Thyroid gland (tissue), 4 donors: Measurements from ENCODE around the gene ZBTB48. TPM values are rescaled to one million over a fixed set of nuclear protein-coding genes. Genes with fewer than 3 reads are reported as not detected.

Experiments
- DNase-seq, 2 donors: peaks; one replicate each; pipeline ENCODE4 v3.0.0-alpha.2; 2019
- H3K27ac ChIP-seq, 3 donors: fragments of 200-600 bp; sonication (generic); 1 replicate in 2 of 3; 2 replicates in 1 of 3; pipeline ENCODE4 v1.5.1; 2016 to 2019; ENCODE audit warnings: mild to moderate bottlenecking in 1 of 3, moderate library complexity in 1 of 3
- H3K27me3 ChIP-seq: fragments of 200-600 bp; sonication (generic); one replicate; pipeline ENCODE4 v1.5.1; 2019
- H3K36me3 ChIP-seq, 2 donors: fragments of 200-600 bp; sonication (generic); one replicate each; pipeline ENCODE4 v1.5.1; 2016 to 2019
- H3K4me1 ChIP-seq, 2 donors: fragments of 200-600 bp; sonication (generic); one replicate each; pipeline ENCODE4 v1.5.1; 2017 to 2019
- H3K4me3 ChIP-seq, 3 donors: fragments of 200-600 bp; sonication (generic); replicated peaks in 1 of 3; 1 replicate in 2 of 3; 2 replicates in 1 of 3; pipeline ENCODE4 v1.5.1; 2016; ENCODE audit warnings: mild to moderate bottlenecking in 1 of 3
- H3K9me3 ChIP-seq: fragments of 200-600 bp; sonication (generic); one replicate; pipeline ENCODE4 v1.5.1; 2017
- POLR2A ChIP-seq, 2 donors: fragments of 450-650 bp; IDR thresholded peaks; one replicate each; pipeline ENCODE4 v1.6.1; 2017; ENCODE audit warnings: antibody characterized with exemption in 2 of 2, mild to moderate bottlenecking in 2 of 2, moderate library complexity in 1 of 2
- WGBS, 2 donors: methylation state at CpG; one replicate each; pipeline ENCODE4 v1.1.5; 2017; 5-methylcytosine and 5-hydroxymethylcytosine counted together
- intact Hi-C: fragments of 100-400 bp; cut with DNase I; formaldehyde crosslinking; loops from one replicate; pipeline ENCODE4 v1.15.1; 2023
- total RNA-seq, 4 donors: library from RNA; depleted of rRNA; stranded (reverse); fragments of >200 nt; gene quantifications; one replicate each; pipeline ENCODE4 v1.2.3, GENCODE V29; 2016
- TF ChIP-seq, protein P1 (sequence below), 6 experiments: fragments of 200-600 bp in 3 of 6; fragments of 450-650 bp in 3 of 6; sonication (generic) in 3 of 6; IDR thresholded peaks; one replicate each; pipeline ENCODE4 v1.5.1; 2016 to 2019; ENCODE audit warnings: antibody characterized with exemption in 6 of 6, mild to moderate bottlenecking in 2 of 6, inconsistent platforms in 1 of 6, moderate library complexity in 1 of 6

The ZBTB48 gene
- total RNA-seq, 4 donors from 2014 or later: 22.7 to 33.8 (median 29.4) TPM

DNA sequence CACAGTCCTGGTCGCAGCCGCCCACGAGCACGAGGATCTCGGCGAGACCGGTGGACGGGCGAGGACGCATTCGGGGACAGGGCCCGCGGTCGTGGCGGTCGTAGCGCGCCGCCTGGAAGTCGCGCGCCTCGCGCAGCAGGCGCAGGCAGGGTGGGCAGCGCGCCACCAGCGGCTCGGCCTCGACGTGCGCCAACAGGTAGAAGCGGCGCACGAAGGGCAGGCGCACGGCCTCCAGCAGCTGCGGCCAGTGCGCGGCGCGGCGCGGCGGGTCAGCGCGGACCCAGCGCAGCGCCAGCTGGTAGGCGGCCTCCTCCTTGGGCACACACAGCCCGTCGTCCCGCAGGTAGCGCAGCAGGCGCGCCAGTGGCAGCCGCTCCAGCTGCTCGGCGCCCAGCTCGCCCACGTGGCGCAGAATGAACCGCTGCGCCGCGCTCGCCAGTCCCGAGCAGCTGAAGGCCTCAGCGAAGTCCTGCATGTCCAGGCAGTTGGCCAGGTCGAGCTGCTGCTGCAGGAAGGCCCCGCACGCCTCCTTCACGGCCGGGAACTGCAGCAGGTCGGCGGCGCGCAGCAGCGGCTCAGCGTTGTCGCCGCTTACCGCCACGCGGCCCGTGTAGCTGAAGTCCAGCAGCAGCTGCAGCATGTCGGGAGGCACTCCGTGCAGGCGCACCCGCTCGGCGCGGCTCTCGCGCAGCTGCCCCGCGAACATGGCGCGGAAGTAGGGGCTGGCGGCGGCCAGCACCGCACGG, 22.3 kb downstream of the ZBTB48 start:
- Histone ChIP-seq H3K36me3 (peaks cover 12 to 20% of the 10 kb centered on the region in 2 donors), H3K27me3 (no peaks in the 10 kb centered on the region), H3K9me3 (no peaks in the 10 kb centered on the region), H3K4me1 (peaks cover 41 to 57% of the 10 kb centered on the region in 2 donors), H3K4me3 (peak overlapping the region; percentile 62 to 92 (median 91)), H3K27ac (peak overlapping the region; percentile 98 to 99 (median 99))
- DNase-seq: peak; percentile 57 to 61
- 0% methylated on average over 5 to 6 of the region's 103 CpGs for WGBS, 2 donors
- intact Hi-C loops: loop anchor here (2.0 kb wide), 1 partner anchor 13 kb away; no protein-coding TSS in a partner anchor
- peak in 1 of 2 donors; percentile 47 for TF ChIP-seq POLR2A (IDR thresholded peaks at IDR 0.05)
- TF ChIP-seq, protein P1, sequence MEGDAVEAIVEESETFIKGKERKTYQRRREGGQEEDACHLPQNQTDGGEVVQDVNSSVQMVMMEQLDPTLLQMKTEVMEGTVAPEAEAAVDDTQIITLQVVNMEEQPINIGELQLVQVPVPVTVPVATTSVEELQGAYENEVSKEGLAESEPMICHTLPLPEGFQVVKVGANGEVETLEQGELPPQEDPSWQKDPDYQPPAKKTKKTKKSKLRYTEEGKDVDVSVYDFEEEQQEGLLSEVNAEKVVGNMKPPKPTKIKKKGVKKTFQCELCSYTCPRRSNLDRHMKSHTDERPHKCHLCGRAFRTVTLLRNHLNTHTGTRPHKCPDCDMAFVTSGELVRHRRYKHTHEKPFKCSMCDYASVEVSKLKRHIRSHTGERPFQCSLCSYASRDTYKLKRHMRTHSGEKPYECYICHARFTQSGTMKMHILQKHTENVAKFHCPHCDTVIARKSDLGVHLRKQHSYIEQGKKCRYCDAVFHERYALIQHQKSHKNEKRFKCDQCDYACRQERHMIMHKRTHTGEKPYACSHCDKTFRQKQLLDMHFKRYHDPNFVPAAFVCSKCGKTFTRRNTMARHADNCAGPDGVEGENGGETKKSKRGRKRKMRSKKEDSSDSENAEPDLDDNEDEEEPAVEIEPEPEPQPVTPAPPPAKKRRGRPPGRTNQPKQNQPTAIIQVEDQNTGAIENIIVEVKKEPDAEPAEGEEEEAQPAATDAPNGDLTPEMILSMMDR (IDR thresholded peaks at IDR 0.05): no peak

DNA sequence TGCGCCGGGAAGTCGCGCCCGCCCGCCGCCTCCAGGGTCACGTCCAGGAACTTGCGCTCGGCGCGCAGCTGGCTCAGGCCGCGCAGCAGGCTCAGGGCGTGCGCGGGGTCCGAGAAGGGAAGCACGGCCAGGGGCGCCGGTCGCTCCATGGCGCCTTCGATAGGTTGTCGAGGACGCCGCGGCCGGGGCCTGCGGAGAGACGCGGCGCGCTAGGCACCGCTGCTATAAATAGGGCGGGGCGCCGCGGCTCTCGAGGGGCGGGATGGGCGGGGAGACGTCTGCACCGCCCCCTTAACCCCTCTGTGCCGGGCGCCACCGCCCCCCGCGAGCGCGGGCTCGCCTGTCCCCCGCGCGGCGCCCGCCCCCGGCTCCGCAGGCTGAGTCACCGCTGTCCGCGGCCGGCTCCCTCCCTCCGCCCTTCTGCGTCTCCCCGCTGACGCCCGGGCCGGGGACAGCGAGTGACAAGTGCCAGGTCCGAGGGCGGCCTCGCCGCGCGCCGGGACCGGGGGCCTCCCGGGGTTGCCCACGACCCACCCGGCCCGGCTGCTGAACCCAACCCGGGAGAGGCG, 23.0 kb downstream of the ZBTB48 start, which contains the start of gene KLHL21:
Gene KLHL21, minus strand, starts transcription at position 201 of the 569 bp plus-strand sequence. Its CDS starts 52 bp downstream, at position 149.
- TF ChIP-seq, protein P1 (IDR thresholded peaks at IDR 0.05): no peak
- peak; percentile 38 to 92 for TF ChIP-seq POLR2A (IDR thresholded peaks at IDR 0.05)
- Histone ChIP-seq H3K9me3 (no peaks in the 10 kb centered on the region), H3K4me3 (peak within 1 kb of the TSS; percentile 62 to 92 (median 91)), H3K4me1 (peaks cover 39 to 53% of the 10 kb centered on the region in 2 donors), H3K27ac (peak within 1 kb of the TSS; percentile 98 to 99 (median 99)), H3K36me3 (peaks cover 8 to 13% of the 10 kb centered on the region in 2 donors), H3K27me3 (no peaks in the 10 kb centered on the region)
- WGBS, 2 donors: 0 to 1% methylated on average over 1 to 44 of the region's 84 CpGs
- peak; percentile 90 to 93 for DNase-seq
- intact Hi-C loops: no loop called here

DNA sequence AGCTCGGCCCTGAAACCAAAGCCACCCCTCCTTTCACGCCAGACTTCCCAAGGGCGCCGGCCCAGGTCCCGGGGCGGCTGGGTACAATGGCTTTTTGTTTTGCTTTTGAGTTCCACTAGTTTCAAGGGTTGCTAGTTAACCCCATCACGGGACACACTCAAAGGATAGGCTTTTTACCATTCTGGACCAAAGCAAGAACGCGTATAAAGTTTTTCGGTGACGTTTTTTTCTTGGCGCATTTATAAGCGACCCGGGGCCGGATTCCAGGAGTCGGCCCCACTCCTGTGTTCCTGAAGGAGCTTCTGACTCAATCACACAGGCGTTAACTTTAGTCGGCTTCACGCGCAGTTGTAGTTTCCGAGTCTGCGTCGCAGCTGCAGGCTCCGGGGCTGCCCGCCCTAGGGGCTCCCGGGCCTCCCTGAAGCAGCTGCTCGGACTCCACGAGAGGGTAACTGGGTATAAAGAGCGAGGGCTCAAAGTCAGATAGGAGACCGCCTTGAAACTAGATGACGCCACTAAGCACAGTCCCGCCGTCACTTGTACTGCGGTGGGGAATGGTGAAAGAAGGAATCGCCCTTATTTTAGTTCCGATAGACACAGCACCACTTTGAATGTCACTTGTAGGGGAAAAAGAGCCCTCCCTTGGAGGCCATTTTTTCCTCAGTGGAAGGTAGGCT, 23.6 kb downstream of the ZBTB48 start:
- 3 to 7% methylated on average over 29 to 33 of the region's 36 CpGs for WGBS, 2 donors
- DNase-seq: peak in 1 of 2 donors; percentile 62
- Histone ChIP-seq H3K36me3 (peaks cover 3 to 7% of the 10 kb centered on the region in 2 donors), H3K27ac (peak overlapping the region; percentile 98 to 99 (median 99)), H3K4me3 (peak overlapping the region in 2 of 3 donors; percentile 67 to 92), H3K4me1 (peaks cover 37 to 47% of the 10 kb centered on the region in 2 donors), H3K27me3 (no peaks in the 10 kb centered on the region), H3K9me3 (no peaks in the 10 kb centered on the region)
- TF ChIP-seq, protein P1 (IDR thresholded peaks at IDR 0.05): no peak
- peak in 1 of 2 donors; percentile 15 for TF ChIP-seq POLR2A (IDR thresholded peaks at IDR 0.05)
- intact Hi-C loops: no loop called here

DNA sequence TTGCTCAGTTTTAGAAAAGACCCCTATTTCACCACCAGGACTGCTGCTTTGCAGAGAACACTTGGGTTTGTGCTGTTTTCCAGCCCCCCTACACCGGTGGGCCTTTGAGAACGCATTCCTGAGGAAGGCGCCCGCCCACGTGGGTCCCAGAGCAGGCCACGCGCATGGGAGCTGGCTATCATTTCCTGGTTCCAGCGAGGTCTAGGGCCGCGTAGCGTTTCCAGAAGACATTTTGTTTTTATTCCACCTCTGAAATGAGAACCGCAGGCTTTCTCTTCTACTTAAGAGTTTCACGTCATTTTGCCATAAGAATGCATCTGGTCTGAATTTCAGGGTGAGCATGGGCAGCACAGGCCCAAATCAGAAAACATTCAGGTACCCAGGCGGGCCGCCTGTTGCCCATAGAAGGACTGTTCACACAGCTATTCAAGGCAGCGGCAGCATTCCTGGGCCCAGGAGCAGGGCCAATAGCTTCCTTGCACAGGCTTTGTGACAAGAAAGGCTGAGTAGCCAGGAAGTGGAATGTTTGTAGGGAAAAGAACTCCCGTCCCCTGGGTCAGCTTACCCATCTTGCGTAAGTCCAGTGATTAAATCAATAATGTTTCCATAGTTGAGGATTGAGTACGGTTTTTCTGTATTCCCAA, 24.2 kb downstream of the ZBTB48 start:
- TF ChIP-seq, protein P1 (IDR thresholded peaks at IDR 0.05): peak in 3 of 6 experiments; percentile 5 to 16 (median 15)
- peak in 1 of 2 donors; percentile 39 for TF ChIP-seq POLR2A (IDR thresholded peaks at IDR 0.05)
- intact Hi-C loops: no loop called here
- no peaks in the 10 kb centered on the region for H3K9me3 ChIP-seq
- peak overlapping the region in 1 of 3 donors; percentile 92 for H3K4me3 ChIP-seq
- peak overlapping the region; percentile 98 to 99 (median 99) for H3K27ac ChIP-seq
- no peaks in the 10 kb centered on the region for H3K27me3 ChIP-seq
- DNase-seq: peak; percentile 71 to 74
- peaks cover 36 to 40% of the 10 kb centered on the region in 2 donors for H3K4me1 ChIP-seq
- H3K36me3 ChIP-seq: peaks cover 0 to under 1% of the 10 kb centered on the region in 2 donors
- WGBS, 2 donors: 36 to 47% methylated on average over 17 to 19 of the region's 19 CpGs
